ENCODE measurements around the gene BRF1.

- no peak for TF ChIP-seq POLR2A (IDR thresholded peaks at IDR 0.05)
- no peak for TF ChIP-seq CTCF (IDR thresholded peaks at IDR 0.05)
- no peak for TF ChIP-seq EP300 (IDR thresholded peaks at IDR 0.05)
Measured at GRCh38 chr14:105185001-105185400, 115.8 kb downstream of the BRF1 start.

Measured in ovary (tissue), 3 donors.